Non-pigmented ciliary epithelial cell (primary cell): Measurements from ENCODE around the gene GMDS.

Source experiments
- DNase-seq: peaks from one replicate; pipeline ENCODE4 v3.0.0-alpha.2; 2010; ENCODE audit warnings: low read depth

The GMDS gene

GRCh38 chr6:1987640-1988039 lies 257.8 kb downstream of the GMDS start:
- DNase-seq: no peak

- DNase-seq: no peak
These were observed 258.8 kb downstream of the GMDS start for GRCh38 chr6:1986454-1987243.

GRCh38 chr6:1984346-1984994 lies 260.9 kb downstream of the GMDS start:
- DNase-seq: no peak

GRCh38 chr6:1983850-1984249 lies 261.6 kb downstream of the GMDS start:
- DNase-seq: no peak

GRCh38 chr6:1972962-1973361 lies 272.4 kb downstream of the GMDS start:
- DNase-seq: no peak

GRCh38 chr6:1971612-1972011 lies 273.8 kb downstream of the GMDS start:
- no peak for DNase-seq

GRCh38 chr6:1970151-1970561 lies 275.2 kb downstream of the GMDS start:
- no peak for DNase-seq

- no peak for DNase-seq
These were observed 278.7 kb downstream of the GMDS start for GRCh38 chr6:1966713-1967112.

GRCh38 chr6:1965596-1966224 lies 279.7 kb downstream of the GMDS start:
- no peak for DNase-seq

GRCh38 chr6:1963596-1963995 lies 281.8 kb downstream of the GMDS start:
- DNase-seq: no peak

- DNase-seq: no peak
These were observed 283.2 kb downstream of the GMDS start for GRCh38 chr6:1962201-1962600.

GRCh38 chr6:1960486-1961142 lies 284.8 kb downstream of the GMDS start:
- DNase-seq: no peak

GRCh38 chr6:1958257-1958656 lies 287.1 kb downstream of the GMDS start:
- DNase-seq: no peak

- no peak for DNase-seq
These were observed 287.7 kb downstream of the GMDS start for GRCh38 chr6:1957746-1958145.

GRCh38 chr6:1952740-1953360 lies 292.6 kb downstream of the GMDS start:
- peak; percentile 94 for DNase-seq

GRCh38 chr6:1950631-1951030 lies 294.8 kb downstream of the GMDS start:
- no peak for DNase-seq

GRCh38 chr6:1949538-1949937 lies 295.9 kb downstream of the GMDS start:
- DNase-seq: no peak

- DNase-seq: no peak
These were observed 297.5 kb downstream of the GMDS start for GRCh38 chr6:1947922-1948321.

- DNase-seq: no peak
These were observed 298.8 kb downstream of the GMDS start for GRCh38 chr6:1946583-1946982.

- no peak for DNase-seq
These were observed 300.1 kb downstream of the GMDS start for GRCh38 chr6:1945235-1945832.

- no peak for DNase-seq
These were observed 302.6 kb downstream of the GMDS start for GRCh38 chr6:1942834-1943233.

GRCh38 chr6:1941534-1941933 lies 303.9 kb downstream of the GMDS start:
- no peak for DNase-seq
